Daoy (cell line): ENCODE results near the gene GYS1. TPM values are rescaled to one million over a fixed set of nuclear protein-coding genes. Genes with fewer than 3 reads are reported as not detected.
"Not testable (repeated sequence)": the region's sequence is repeated elsewhere in the genome, so short reads cannot be mapped to it uniquely, and the experiment has no call there.

Experiments
- DNase-seq: peaks from one replicate; pipeline ENCODE4 v3.0.0-alpha.2; 2015; ENCODE audit warnings: low read depth
- total RNA-seq: library from RNA; depleted of rRNA; stranded (reverse); fragments of >200 nt; shearing (Covaris generic); gene quantifications from 2 replicates; pipeline ENCODE4 v1.2.3, GENCODE V29; 2014; rRNA removed

Gene GYS1
- total RNA-seq = 19.2 and 36.8 TPM in 2 replicates

DNA sequence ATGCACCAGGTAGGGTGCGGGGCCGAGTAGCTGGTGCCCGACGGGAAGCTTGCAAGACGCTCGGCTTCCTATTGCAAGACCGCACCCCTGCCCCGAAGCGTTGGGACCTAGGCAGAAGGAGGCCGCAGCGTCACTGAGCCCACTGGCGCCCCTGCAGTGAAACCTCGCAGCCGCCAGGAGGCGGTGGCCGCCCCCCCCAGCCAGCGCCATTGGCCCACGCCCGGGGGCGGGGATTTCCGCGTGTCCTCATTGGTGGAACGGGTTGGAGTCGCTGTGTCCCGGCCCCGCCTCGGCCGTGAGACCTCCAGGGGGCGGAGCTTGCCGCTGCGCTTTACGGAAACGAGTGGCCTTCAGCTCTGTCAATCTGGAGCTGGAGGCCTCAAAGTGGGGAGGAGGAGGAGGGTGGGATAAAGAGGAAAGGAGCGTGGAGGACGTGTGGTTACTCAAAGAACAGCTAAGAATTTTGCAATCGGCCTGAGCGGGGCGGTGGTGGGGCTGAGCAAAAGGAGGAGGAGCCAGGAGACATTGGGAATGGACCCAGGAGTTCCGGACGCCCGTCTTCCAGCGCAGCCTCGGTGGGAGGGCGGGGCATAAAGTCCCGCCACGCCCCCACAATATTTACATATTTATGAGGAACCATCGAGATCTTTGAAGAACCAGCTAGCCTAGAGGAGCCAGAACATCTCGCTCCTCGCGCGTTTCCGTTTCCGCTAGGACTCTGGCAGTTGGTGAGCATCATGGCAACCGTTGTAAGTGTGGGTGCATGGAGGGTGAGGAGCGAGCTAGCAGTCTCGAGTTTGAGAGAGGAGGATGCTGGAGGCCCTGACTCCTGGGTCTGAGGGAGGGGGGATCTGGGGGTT is at the start of gene GYS1, which contains the start of gene RUVBL2:
Gene GYS1 (minus strand): TSS at position 135 of the 860 bp plus-strand sequence. CDS start 197 bp downstream, outside the sequence.
Gene RUVBL2 (plus strand): TSS at position 713 of the 860 bp plus-strand sequence. CDS start 25 bp downstream, at position 738.
- DNase-seq = peak; percentile 100

GRCh38 chr19:49042666-49043065 is 49.6 kb upstream of the GYS1 start:
- DNase-seq = not testable (repeated sequence)

DNA sequence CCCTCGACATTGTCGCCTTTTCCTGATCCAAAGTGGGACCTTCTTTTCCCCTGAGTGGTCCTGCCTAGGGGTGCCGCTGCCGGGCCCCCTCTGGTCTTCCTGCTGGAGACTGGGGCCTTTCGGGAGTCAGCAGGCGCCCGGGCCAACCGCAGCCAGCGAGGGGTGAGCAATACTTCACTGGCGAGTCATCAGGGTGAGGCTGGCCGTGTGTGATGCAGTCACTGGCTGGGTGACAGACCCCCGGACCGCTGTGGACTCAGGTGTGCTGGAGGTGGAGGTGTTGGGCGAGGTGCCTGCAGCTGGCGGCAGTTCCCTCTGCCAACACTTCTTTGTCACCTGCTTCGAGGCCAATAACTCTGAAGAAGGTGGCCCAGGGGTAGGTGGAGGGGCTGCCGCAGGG is 49.1 kb upstream of the GYS1 start:
- peak; percentile 87 for DNase-seq

DNA sequence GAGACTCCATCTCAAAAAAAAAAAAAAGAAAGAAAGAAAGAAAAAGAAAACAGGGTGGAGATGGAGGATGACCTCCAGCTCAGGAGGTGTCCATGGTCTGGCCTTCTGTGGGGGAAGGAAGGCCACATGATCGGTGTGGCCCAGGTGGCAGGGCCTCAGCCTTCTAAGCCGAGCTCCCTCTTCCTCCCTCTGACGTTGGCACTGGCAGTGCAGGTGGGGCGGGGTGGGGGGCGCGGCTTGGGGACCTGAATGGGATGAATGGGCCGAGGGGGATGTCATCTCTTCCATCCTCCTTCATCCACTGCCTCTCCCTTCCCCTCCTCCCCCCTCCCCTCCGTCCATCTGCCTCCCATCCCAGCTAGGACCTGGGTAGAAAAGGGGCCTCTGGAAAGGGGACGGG is 46.6 kb upstream of the GYS1 start:
- not testable (repeated sequence) for DNase-seq

GRCh38 chr19:49038557-49039276 is 45.6 kb upstream of the GYS1 start:
- DNase-seq = peak; percentile 97

- not testable (repeated sequence) for DNase-seq
These were observed 45.0 kb upstream of the GYS1 start for GRCh38 chr19:49038111-49038510.

- DNase-seq = not testable (repeated sequence)
These were observed 43.7 kb upstream of the GYS1 start, which contains the start of gene CGB1 for GRCh38 chr19:49036815-49037214. TSS of gene CGB1 (minus strand) at chr19:49036895. CDS start at chr19:49036711, 184 bp downstream.

GRCh38 chr19:49031642-49032301 is 38.7 kb upstream of the GYS1 start, which contains the start of gene CGB2:
TSS of gene CGB2 (plus strand) at chr19:49031890. CDS start at chr19:49032096, 206 bp downstream.
- DNase-seq = not testable (repeated sequence)

- not testable (repeated sequence) for DNase-seq
These were observed 37.2 kb upstream of the GYS1 start for GRCh38 chr19:49030323-49030722.

- peak; percentile 70 for DNase-seq
These were observed 36.6 kb upstream of the GYS1 start for GRCh38 chr19:49029749-49030148.

DNA sequence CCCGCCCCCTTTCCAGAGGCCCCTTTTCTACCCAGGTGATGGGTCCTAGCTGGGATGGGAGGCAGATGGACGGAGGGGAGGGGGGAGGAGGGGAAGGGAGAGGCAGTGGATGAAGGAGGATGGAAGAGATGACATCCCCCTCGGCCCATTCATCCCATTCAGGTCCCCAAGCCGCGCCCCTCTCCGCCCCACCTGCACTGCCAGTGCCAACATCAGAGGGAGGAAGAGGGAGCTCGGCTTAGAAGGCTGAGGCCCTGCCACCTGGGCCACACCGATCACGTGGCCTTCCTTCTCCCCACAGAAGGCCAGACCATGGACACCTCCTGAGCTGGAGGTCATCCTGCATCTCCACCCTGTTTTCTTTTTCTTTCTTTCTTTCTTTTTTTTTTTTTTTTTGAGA is 35.6 kb upstream of the GYS1 start:
- DNase-seq = not testable (repeated sequence)

- DNase-seq = not testable (repeated sequence)
These were observed 32.5 kb upstream of the GYS1 start for GRCh38 chr19:49025599-49025998.

GRCh38 chr19:49025088-49025487 is 32.0 kb upstream of the GYS1 start:
- not testable (repeated sequence) for DNase-seq

DNA sequence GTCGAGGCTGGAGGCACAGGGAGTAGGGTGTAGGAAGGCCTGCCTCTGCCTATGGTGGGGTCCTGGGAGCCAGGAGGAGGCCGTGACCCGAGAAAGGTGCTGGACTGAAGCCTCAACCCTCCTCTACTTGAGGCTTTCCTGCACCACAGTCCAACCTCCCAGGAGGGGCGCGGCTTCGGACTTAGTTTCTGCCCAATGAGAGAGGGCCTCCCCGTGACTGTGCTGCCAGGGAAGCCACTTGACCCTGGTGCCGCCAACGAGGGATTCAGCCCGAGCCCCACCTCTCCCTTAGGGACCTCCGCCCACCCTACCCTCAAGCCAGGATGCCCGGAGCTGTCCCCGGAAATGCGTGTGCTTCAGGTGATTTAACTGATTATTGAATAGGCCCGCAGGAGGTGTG is 31.1 kb upstream of the GYS1 start, which contains the start of gene CGB3:
Gene CGB3 (minus strand): TSS at position 101 of the 400 bp plus-strand sequence. CDS start 362 bp downstream, outside the sequence.
- not testable (repeated sequence) for DNase-seq

DNA sequence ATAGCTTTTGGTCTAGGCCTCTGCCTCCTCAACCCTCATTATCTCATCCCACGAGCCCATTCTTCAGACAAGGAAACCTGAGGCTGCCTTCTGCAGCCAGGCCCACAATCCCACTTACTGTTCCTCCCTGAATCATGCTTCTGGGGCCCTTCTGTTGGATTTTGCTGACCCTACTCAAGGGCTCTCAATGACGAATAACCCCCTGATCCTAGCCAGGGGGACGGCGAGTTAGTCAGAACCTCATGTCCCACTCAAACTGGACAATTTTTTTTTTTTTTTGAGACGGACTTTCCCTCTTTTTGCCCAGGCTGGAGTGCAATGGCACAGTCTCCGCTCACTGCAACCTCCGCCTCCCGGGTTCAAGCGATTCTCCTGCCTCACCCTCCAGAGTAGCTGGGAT is 29.0 kb upstream of the GYS1 start:
- DNase-seq = no peak

DNA sequence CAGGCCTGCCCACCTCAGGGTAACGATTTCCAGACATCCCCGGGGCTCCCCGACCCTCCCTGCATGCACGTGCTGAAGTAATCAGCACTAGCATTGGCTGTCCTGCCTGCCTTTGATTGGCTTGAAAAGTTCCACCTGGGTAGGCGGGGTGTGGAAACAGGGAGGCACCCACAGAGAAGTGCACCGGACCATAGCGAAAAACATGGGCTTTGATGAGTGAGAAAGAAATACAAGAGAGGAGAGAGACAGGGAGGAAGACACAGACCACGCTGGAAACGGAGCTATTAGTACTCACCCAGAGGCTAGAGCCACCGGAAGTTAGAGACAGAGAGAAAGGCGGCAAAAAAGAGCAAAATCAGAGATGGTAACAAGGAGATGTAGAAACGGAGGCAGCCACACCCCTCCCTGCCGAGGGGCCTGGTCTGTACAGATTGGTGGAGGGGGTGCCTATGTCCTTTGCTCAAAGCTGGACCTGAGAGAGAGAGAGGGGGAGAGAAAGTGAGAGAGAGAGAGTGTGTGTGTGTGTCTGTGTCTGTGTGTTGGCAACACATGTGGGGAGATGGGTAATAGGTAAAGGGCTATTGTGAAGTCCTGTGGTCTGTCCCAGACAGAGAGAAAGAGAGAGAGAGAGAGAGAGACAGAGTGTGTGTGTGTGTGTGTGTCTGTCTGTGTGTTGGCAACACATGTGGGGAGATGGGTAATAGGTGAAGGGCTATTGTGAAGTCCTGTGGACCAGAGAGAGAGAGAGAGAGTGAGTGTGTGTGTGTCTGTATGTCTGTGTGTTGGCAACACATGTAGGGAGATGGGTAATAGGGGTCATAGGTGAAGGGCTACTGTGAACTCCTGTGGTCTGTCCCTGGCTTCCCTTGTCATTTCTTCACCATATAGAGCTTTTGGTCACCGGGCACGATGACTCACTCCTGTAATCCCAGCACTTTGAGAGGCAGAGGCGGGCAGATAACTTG is 28.1 kb upstream of the GYS1 start:
- peak; percentile 76 for DNase-seq

- no peak for DNase-seq
These were observed 27.2 kb upstream of the GYS1 start for GRCh38 chr19:49020342-49020741.

DNA sequence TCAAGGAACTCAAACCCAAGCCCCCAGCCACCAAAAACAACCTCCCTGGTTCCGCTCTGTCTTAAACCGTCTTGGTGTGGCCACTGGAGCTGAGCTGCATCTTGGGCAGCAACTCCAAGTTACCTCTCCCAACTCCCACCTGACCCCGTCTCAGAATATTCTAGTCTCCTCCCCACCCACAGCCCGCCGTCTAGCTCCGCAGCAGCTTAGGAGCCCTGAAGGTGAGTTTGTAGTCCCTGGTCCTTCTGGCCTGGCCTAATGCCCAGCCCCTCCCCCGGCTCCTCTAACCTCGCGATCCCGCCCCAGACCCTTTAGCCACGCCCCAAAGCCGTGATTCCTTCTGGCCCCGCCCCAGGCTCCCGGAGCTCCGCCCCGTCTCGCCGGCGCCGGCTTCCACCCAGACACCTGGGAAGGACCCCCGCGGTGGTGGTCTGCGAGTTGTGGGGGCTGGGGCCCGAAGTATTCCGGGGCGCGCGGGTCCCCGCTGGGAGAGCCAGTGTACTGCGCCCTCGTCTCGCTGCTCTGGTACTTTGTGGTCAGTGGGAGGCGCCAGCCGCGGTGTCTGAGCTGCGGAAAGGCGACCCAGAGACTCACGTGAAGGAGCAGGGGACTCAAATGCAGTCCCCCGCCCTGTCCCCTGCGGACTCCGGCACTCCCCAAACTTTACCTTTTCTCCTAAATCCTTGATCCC is 26.3 kb upstream of the GYS1 start:
- DNase-seq = peak; percentile 90

GRCh38 chr19:49018388-49019241 is 25.5 kb upstream of the GYS1 start:
- DNase-seq = peak; percentile 48
